HG02588 (cell line): ENCODE measurements around the gene MAPK14.

Experiments
- ATAC-seq: cut with Tn5 transposase; IDR thresholded peaks from one replicate; pipeline ENCODE4 v1.9.1; 2021; ENCODE audit warnings: mild to moderate bottlenecking, moderate library complexity; ENCODE audit not compliant: unreplicated experiment

Gene MAPK14

GRCh38 chr6:36035225-36035624 lies 7.6 kb downstream of the MAPK14 start:
- ATAC-seq = no peak

- ATAC-seq = no peak
Observed at GRCh38 chr6:36038120-36038876, 10.7 kb downstream of the MAPK14 start.

- ATAC-seq = no peak
Observed at GRCh38 chr6:36039112-36039511, 11.5 kb downstream of the MAPK14 start.

- no peak for ATAC-seq
Observed at GRCh38 chr6:36040958-36041357, 13.3 kb downstream of the MAPK14 start.

GRCh38 chr6:36042618-36043260 lies 15.1 kb downstream of the MAPK14 start:
- ATAC-seq = no peak

GRCh38 chr6:36049582-36049981 lies 22.0 kb downstream of the MAPK14 start:
- ATAC-seq = no peak

GRCh38 chr6:36050305-36050704 lies 22.7 kb downstream of the MAPK14 start:
- ATAC-seq = no peak

- no peak for ATAC-seq
Observed at GRCh38 chr6:36050947-36051710, 23.5 kb downstream of the MAPK14 start.

- no peak for ATAC-seq
Observed at GRCh38 chr6:36052097-36052496, 24.5 kb downstream of the MAPK14 start.

GRCh38 chr6:36053878-36054277 lies 26.3 kb downstream of the MAPK14 start:
- no peak for ATAC-seq

GRCh38 chr6:36054415-36054814 lies 26.8 kb downstream of the MAPK14 start:
- ATAC-seq = no peak

- no peak for ATAC-seq
Observed at GRCh38 chr6:36054956-36055355, 27.3 kb downstream of the MAPK14 start.

GRCh38 chr6:36056178-36056577 lies 28.6 kb downstream of the MAPK14 start:
- no peak for ATAC-seq

- no peak for ATAC-seq
Observed at GRCh38 chr6:36061236-36061635, 33.6 kb downstream of the MAPK14 start.

- no peak for ATAC-seq
Observed at GRCh38 chr6:36062247-36062646, 34.6 kb downstream of the MAPK14 start.

GRCh38 chr6:36063318-36064060 lies 35.9 kb downstream of the MAPK14 start:
- no peak for ATAC-seq

- no peak for ATAC-seq
Observed at GRCh38 chr6:36064770-36065396, 37.3 kb downstream of the MAPK14 start.

GRCh38 chr6:36065916-36066315 lies 38.3 kb downstream of the MAPK14 start:
- ATAC-seq = no peak

GRCh38 chr6:36066817-36067216 lies 39.2 kb downstream of the MAPK14 start:
- no peak for ATAC-seq

- no peak for ATAC-seq
Observed at GRCh38 chr6:36067374-36068011, 39.9 kb downstream of the MAPK14 start.
